ENCODE data around the gene GFM2. TPM values are rescaled to one million over a fixed set of nuclear protein-coding genes. Genes with fewer than 3 reads are reported as not detected.

GFM2 gene
- total RNA-seq, 1 experiment from 2014 or later = 87.9 TPM

Other genes starting within 250 kb of the GFM2 start
- gene ENC1, start 126.4 kb downstream of the GFM2 start, total RNA-seq (2014; rRNA removed; shearing (Covaris generic)) = 36.4 and 59.3 TPM in 2 replicates
- 661 and 662 TPM in 2 replicates for gene HEXB, start 81.9 kb downstream of the GFM2 start, total RNA-seq (2014; rRNA removed; shearing (Covaris generic))
- 21.1 and 37.4 TPM in 2 replicates for gene NSA2, start 132 bp upstream of the GFM2 start, total RNA-seq (2014; rRNA removed; shearing (Covaris generic))
- 247 and 301 TPM in 2 replicates for gene FAM169A, start 99.3 kb upstream of the GFM2 start, total RNA-seq (2014; rRNA removed; shearing (Covaris generic))

All from G401 (cell line).